ENCODE data around the gene ANAPC2.

Gene ANAPC2

DNA sequence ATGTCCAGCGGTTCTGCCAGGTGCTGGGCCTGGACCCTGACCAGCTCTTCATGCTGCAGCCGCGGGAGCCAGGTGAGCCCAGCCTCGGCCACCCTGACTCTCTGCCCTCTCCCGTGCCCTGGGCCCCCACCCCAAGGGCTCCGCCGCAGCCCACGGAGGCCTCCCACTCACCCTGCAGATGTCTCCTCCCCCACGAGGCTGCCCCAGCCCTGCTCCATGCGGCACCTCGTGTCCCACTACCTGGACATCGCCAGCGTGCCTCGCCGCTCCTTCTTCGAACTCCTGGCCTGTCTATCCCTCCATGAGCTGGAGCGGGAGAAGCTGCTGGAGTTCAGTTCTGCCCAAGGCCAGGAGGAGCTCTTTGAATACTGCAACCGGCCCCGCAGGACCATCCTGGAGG is 26.3 kb upstream of the ANAPC2 start:
- no peak for DNase-seq

DNA sequence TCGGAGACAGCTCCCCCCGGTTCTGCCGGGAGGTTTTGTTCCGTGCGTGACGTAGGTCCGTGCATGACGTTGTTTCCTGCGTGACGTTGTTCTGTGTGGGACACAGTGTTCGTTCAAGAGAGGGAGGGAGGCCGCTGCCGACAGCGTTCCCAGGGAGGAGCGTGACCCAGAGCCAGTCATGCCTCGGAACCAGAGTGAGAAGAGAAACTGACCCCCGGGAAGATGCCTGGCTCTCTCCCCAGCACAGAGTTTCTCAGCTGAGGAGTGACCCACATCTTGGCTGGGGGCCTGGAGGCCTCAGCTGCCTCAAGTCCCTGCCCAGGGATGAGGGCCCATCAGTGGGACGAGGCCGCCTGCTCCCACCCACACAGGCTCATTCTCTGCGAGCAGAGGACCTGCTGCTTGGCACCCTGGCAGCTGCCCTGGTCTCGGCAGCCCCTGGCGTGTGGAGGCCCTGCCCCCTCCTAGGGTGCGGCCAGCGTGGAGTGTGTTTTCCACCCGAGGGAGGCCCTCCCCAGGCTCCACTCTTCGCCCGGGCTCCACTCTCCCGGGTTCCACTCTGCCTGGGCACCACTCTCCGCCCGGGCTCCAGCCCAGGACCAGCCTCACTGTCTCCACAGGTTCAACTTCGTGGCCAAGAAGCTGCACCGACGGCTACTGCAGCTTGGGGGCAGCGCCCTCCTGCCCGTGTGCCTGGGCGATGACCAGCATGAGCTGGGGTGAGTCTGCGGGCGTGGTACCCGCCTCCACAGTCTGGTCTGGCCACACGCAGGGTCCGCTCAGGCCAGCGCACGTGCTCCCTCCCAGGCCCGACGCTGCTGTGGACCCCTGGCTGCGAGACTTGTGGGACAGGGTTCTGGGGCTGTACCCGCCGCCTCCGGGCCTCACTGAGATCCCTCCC is 25.1 kb upstream of the ANAPC2 start:
- no peak for DNase-seq

DNA sequence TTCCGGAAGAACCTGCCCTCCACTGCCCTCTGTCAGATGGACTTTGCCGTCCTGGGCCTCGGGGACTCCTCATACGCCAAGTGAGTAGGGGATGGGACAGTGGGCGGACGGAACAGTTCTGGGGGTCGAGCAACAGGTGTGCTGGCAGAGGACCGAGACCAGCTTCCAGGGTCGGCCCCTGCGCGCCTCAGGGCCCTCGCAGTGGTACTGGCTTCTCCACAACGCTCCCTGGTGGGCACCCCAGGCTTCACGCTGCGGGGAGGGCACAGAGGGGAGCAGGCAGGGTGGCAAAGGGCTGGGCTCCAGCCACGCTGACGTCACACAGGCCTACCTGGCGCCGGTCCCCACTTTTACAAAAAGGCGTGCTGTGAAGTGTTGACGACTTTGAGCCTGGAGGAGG is 24.2 kb upstream of the ANAPC2 start:
- no peak for DNase-seq

DNA sequence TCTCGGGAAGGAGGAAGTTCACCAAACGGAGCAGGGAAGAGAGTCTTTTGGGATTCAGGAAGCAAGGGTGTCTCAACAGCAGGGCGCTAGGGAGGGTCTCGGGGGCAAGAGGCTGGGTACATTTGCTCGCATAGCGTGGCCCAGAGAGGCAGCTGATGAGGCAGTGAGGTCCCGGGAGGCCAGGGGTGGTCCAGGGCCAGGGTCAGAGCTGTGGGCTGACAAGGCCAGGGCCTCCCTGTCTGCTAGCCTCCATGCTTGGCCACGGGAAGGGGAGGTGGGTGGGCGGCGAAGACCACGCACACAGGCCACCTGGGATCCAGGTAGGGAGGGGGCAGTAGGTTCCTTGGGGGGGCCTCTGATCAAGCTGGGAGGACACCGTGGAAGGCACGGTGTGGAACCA is 23.2 kb upstream of the ANAPC2 start:
- no peak for DNase-seq

DNA sequence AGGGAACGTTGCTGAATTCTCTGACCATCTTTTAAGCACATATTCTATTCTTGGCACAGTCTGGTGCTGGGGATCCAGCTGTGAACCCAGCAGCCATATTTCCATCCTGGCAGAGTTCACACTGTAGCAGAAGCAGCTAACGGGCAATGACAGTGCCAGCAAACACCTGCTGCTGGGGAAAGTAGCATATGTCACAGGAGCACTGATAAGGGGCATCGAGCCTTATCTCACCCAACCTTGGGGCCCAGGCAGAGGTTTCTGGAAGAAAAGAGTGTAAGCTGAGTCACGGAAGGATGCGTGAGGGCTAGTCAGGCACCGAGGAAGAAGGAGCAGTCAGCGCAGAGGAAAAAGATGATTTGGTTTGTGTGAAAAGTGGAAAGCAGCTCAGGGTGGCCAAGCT is 18.2 kb upstream of the ANAPC2 start:
- no peak for DNase-seq

DNA sequence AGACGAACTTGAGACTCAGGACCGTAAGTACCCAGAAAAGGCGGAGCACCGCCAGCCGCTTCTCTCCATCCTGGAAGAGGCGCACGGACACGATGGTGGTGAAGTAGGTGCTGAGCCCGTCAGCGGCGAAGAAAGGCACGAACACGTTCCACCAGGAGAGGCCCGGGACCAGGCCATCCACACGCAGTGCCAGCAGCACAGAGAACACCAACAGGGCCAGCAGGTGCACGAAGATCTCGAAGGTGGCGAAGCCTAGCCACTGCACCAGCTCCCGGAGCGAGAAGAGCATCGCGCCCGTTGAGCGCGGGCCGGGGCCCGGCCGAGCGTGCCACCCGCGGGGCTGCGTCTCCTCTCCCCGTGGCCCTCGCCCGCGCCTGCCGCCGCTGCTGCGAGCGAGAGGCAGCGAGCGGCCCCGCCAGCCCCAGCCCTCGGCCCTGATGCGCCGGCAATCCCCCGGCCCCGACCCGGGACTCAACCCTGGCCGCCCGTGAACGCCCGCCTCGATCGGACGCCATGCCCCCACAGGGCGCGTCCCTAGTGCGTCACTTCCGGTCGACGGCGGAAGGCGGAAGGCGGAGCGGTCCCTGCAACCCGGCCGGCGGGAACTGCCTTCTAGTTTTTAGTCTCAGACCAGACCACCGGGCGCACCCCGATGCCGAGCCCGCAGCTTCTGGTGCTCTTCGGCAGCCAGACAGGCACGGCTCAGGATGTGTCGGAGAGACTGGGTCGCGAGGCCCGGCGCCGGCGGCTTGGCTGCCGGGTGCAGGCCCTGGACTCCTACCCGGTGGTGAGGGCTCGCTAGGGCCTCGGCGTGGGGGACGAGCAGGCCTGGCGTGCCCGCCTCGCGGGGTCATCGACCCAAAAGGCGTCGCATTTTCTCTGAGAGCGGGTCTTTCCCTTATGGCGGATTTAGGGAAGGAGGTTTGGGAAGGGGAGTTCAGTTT is 17.0 kb upstream of the ANAPC2 start, which contains the start of the genes NDOR1 and TMEM203:
Gene NDOR1 (plus strand): TSS at position 575 of the 944 bp plus-strand sequence. CDS start 78 bp downstream, at position 653.
Gene TMEM203 (minus strand): TSS at position 523 of the 944 bp plus-strand sequence. CDS start 234 bp downstream, at position 289.
- peak; percentile 73 to 90 for DNase-seq

DNA sequence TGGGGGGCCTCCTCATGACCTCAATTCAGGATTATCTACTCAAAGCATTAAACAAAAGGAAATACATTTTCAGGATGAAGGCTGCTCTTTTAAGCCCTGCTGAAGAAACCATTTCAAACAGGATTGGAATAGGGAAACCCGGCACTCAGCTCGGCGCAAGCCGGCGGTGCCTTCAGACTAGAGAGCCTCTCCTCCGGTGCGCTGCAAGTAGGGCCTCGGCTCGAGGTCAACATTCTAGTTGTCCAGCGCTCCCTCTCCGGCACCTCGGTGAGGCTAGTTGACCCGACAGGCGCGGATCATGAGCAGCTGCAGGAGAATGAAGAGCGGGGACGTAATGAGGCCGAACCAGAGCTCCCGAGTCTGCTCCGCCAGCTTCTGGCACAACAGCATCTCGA is 16.4 kb upstream of the ANAPC2 start:
- no peak for DNase-seq

DNA sequence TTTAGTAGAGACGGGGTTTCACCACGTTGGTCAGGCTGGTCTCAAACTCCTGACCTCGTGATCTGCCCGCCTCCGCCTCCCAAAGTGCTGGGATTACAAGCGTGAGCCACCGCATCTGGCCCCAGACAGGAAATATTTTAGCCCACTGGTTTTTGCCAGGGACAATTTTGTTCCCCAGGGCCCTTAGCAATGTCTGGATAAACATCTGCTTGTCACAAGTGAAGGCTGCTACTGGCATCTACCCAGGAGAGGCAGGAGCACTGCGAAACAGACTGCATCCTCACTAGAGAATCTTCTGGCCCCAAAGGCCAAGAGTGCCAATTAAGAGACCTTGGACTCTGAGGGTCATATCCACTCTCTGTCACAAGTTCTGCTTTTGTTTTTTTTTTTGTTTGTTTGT is 14.6 kb upstream of the ANAPC2 start:
- no peak for DNase-seq

DNA sequence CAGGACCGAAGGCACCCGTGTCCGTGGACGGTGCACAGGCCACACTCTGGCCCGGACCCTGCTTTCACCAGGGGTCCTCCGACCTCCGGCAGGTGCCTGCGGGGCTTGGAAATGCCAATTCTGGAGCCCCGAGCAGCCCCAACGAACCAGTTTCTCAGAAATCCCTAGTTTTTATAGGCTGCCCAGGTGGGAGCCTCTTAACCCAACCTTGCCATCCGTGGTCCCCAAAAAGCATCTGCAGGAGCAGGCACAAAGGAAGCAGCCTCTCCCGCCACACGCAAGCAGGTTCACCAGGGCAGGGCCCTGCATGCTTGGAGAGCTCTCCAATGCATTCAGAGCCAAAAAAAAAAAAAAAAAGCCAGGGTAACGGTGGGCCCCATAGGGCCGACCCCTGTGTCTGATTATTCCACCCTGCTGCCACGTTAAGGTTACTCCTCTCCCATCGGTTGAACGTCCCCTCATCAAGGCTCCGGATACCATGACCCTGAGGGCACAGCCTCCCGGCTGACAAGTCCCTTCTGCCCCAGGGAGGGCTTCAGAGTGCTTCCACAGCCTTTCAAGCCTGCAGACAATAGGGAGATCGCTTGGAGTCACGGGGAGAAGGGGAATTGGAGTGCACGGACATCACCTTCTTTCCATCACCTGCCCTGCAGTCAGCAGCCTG is 13.0 kb upstream of the ANAPC2 start:
- no peak for DNase-seq

DNA sequence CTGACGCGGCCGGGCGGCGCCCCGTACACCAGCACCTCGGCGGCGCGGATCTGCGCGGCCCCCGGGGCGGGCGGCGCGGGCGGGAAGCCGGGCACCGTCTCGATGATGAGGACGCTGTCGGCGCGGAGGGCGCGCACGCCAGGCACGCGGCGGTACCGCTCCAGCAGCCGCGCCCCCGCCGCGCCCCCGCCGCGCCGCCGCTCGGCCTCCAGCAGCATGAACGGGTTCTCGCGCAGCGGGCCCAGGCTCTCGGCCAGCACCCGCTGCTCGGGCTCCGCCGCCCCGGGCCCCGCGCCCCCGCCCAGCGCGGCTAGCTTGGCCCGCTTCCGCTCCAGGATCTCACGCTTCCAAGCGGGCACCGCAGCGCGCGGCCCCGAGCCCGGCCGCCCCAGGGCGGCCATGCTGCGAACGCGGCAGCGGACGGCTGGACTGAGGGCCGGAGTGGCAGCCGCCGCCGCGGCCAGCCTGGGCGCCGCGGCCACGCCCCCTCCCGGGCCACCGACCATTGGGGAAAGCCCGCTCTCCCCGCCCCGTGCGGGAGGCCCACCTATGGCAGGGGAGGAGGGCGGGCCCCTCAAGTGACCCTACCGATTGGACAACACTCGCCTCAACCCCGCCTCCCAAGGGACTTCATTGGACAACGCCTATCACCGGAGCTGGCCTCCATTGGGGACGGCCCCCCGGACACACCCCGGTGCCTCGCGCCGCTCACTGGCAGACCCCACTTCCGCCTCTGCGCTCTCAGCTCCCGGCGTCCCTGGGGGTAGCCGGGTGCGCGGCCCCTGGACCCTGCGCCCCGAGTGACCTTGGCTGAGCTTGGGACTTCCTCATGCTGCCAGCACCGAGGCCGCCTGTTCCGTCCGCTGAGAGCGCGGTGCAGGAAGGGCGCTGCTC is 12.2 kb upstream of the ANAPC2 start, which contains the start of gene TPRN:
Gene TPRN (minus strand): TSS at position 431 of the 894 bp plus-strand sequence. CDS start 30 bp downstream, at position 401.
- peak; percentile 98 to 99 for DNase-seq

DNA sequence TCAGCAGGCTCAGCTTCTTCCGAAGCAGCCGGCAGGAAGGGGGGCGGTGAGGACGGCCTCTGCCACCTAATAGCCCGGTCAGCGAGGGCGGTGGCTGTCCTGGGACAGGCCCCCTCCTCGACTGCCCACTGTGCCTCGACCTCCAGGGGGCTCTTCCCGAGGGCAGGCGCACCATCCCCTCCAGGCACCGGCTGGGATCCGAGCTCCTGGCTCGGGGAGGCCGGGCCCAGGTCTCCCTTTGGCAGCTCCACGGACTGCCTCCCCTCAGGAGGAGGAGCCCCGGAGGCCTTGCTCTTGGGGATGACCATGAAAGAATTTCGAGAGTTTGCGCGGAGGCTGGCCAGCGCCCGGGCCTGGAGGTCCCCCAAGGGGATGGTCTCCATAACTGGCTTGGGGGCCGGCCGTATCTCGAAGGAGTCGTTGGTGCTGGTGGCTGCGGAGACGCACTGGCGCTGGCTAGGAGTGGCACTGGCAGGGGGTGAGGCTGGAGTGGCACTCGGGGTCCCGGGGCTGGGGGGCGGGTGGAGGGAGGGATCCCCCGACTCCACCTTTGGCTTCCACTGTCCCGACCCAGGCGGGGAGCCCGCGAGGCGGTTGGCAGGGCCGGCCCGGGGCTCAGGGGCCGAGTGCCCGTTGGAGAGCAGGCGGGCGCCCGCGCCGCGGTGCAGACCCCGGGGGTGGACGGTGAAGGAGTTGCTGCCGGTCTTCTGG is 11.2 kb upstream of the ANAPC2 start:
- DNase-seq = no peak

DNA sequence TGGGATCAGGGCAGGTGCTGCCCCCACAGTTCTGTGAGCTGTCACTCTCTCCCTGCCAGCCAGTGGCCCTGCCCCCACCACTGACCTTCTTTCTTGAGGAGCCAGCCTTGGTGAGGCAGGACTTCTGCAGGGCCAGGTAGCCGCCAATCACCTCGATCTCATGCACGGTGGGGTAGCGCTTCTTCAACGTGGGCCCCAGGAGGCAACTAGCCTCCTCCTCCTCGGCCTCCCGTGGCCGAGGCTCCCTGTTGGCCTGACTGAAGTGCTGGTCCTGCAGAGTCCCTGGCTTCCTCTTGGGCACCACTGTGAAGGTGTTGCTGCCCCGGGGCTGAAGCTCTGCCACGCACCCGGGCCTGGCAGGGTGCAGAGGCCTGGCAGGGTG is 10.5 kb upstream of the ANAPC2 start:
- DNase-seq = no peak

DNA sequence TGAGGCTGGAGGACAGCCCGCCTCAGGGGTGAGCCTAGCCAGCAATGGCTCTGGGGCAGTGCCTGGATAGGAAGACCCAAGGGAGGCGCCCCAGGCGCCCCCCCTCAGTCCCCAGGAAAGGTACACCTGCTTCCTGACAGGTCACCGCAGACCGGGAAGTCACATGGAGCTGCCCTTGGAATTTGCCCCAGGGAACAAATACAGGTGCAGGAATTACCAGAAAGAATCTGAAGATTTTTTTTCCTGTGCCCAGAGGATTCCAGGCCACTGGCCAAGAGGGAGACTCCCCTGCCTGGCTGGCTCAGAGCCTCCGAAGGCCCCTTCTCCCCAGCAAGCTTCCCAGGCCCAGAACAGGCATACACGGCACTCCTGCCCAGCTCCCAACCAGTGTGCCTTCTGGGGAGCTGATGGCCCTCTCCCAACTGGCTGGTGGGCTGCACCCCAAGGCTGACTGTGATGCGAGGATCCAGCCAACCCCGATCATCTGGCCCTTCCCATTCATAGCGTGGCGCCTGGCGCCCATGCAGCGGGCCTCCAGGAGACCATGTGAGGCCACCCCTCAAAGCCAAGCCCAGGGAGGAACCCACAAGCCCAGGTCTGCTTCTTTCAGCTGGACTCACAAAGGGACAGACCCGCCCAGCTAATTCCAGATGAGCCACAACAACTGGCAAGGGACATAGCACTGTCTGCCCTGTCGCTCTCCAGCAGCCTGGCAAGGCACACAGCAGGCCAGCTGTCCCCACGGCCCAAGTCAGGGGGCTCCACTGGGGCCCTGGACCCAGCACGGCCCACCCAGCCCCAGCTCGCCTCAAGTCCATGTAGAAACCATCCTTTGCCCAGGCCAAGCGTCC is 9.9 kb upstream of the ANAPC2 start:
- DNase-seq = no peak

DNA sequence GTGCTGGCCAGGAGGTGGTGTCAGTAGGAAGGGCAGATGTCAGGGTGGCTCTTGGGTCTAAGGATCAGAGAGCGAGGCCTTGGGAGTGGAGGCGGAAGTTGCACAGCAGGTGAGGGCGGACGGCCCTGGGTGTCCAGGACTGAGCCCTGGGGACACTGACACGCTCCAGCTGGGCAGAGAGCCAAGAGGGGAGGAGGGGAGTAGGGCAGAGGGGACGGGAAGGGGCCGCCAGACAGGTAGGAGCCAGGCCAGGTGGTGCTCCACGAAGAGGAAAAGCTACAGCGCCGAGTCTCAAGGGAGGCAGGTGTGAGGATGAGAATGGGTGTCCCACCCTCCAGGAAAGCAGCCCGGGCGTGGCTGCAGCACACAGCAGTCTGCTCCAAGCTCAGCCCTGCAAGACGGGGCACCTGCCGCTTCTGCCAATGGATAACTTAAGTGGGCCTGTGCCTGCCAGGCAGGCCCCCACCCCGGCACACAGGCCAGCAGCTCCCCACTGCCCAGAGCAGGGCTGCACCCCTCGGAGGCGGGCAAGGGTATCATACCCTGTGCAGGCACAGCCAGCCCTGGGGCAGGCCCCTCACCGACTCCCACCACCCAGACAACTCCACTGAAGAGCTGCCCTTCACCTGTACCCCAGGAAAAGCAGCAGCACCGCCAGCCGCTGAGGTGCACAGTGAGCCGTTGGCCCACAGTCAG is 7.3 kb upstream of the ANAPC2 start:
- no peak for DNase-seq

DNA sequence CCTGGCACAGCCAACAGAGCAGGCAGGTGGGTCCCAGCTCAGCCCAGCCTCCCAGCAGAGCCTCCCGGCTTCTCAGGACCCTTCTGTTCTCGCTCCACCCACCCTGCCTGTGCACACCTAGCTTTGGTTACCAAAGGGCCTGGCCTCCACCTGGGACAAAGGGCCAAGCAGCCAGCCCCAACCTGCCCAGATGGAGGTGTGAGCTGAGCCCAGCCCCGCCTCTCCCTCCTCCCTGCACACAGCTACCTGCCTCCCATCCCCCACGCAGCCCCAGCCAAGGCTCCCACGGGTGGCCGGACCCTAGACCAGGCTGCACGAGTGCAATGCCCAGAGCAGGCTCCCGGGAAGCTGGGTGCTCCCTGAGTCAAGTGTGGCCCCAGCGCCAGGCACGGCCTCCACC is 6.5 kb upstream of the ANAPC2 start:
- DNase-seq = no peak

DNA sequence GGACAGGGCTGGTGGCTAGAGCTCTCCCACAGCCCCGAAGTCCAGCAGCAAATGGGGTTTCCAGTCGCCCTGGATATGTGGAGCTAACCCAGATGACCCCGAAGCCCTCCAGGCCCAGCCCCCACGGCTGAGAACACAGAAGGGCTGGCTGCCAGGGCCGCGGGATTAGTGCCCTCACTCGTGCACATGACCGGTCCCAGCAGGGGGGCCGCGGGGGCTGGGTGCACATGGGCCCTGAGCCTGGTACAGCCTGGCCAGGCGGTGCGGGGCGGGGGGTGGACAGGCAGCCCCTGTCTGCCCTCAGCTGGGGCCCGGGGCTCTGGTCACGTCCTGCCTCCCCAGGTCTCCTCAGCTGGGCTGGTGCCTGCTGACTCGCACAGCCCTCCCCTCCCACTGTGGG is 6.0 kb upstream of the ANAPC2 start:
- DNase-seq = peak; percentile 86 to 93

DNA sequence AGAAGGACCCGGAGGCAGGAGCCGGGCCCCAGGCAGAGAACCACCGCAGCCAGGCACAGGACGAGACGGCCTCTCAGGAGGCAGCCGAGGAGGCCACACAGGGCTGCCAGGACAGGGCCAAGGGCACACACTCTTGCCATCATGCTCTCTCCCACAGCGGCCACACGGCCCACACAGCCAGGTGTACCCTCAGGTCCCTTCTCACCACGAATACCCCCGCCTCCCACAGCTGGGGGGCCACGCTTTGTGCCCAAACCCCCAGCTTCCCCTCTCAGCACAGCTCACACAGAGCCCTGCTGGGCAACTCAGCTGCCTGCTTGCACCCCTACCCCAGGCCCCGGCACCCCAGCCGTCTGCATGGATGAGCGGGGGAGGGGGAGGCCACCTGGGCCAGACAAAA is 5.4 kb upstream of the ANAPC2 start:
- no peak for DNase-seq

DNA sequence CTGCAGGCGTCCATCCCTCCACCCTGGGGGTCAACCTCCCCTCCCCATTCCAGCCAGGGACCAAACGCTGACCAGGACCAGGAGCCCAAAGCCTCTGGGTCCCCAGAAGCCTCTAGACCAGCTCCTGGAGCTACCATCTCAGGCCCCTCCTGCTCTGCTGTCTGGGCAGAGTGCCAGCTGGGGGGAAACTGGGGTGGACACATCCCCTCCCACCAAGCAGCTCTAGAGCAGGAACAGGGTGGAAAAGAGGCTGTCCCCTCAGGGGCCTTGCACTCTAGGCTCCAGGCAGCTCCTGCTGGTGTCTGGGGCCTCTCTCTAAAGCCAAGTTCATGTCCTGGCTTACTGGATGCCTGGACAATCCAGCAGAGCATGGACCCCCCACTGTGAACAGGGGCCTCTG is 4.5 kb upstream of the ANAPC2 start:
- no peak for DNase-seq

DNA sequence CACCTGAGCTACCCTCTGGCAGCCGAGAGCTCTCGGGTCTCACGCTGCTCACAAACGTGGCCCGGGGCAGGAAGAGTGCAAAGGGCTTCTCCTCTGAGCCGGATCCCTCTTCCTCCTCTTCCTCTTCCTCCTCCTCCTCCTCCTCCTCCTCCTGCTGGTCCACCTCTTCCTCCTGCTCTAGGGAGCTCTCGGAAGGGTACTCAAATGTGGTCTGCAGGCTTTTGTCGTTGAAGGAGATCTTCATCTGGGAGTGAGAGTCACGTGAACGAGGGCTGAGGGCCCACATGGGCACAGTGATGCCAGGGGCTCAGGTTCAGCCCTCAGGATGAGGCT is 4.1 kb upstream of the ANAPC2 start:
- DNase-seq = no peak
